Neural cell (in vitro differentiated cells): ENCODE measurements around the gene TMEM132C.

Experiments
- CTCF ChIP-seq: fragments of 450-650 bp; IDR thresholded peaks from 2 replicates; pipeline ENCODE4 v1.5.1; 2014; ENCODE audit warnings: antibody characterized with exemption, mild to moderate bottlenecking, moderate library complexity; ENCODE audit not compliant: poor library complexity, severe bottlenecking
- EP300 ChIP-seq: fragments of 450-650 bp; conservative IDR thresholded peaks from 2 replicates; pipeline ENCODE4 v1.6.1; 2014; ENCODE audit warnings: antibody characterized with exemption, mild to moderate bottlenecking, moderate library complexity; ENCODE audit not compliant: poor library complexity, severe bottlenecking
- EZH2 ChIP-seq: fragments of 200-600, 300-800 bp; shearing (Covaris generic), sonication (generic); IDR thresholded peaks from 2 replicates; pipeline ENCODE4 v1.6.1; 2014; ENCODE audit warnings: antibody characterized with exemption, low read length, borderline replicate concordance, mild to moderate bottlenecking; ENCODE audit not compliant: insufficient read depth, poor library complexity, severe bottlenecking
- MXI1 ChIP-seq: fragments of 450-650 bp; conservative IDR thresholded peaks from 2 replicates; pipeline ENCODE4 v1.6.1; 2014; ENCODE audit warnings: antibody characterized with exemption, mild to moderate bottlenecking; ENCODE audit not compliant: poor library complexity, severe bottlenecking
- REST ChIP-seq: IDR thresholded peaks from 2 replicates; pipeline ENCODE4 v1.6.1; 2012; ENCODE audit warnings: borderline replicate concordance

- TF ChIP-seq CTCF (no peak), EZH2 (no peak), EP300 (no peak), MXI1 (no peak), REST (no peak)
Observed at GRCh38 chr12:128518644-128519043, 251.7 kb downstream of the TMEM132C start.
